Adrenal gland (tissue), 12 donors: ENCODE results near the gene PDLIM3. TPM values are rescaled to one million over a fixed set of nuclear protein-coding genes. Genes with fewer than 3 reads are reported as not detected.

Source experiments
- DNase-seq, 7 donors: peaks; one replicate each; pipeline ENCODE4 v3.0.0-alpha.2; 2019 to 2020
- H3K27ac ChIP-seq, 5 donors: fragments of 200-600 bp; sonication (generic) in 4 of 5; 1 replicate in 3 of 5; 2 replicates in 2 of 5; pipeline versions ENCODE4 v1.5.1 to v1.8.0; 2016 to 2020; ENCODE audit warnings: mild to moderate bottlenecking in 1 of 5
- H3K27me3 ChIP-seq: fragments of 200-600 bp; 2 replicates; pipeline ENCODE4 v1.8.0; 2021
- H3K36me3 ChIP-seq, 2 donors: fragments of 200-600 bp; replicated peaks in 1 of 2; 1 replicate in 1 of 2; 2 replicates in 1 of 2; pipeline versions ENCODE4 v1.5.1 to v1.8.0; 2018 to 2022
- H3K4me1 ChIP-seq, 2 donors: fragments of 200-600 bp; replicated peaks in 1 of 2; 1 replicate in 1 of 2; 2 replicates in 1 of 2; pipeline versions ENCODE4 v1.5.1 to v1.8.0; 2018 to 2021
- H3K4me3 ChIP-seq, 4 donors: fragments of 200-600 bp; sonication (generic) in 3 of 4; one replicate each; pipeline ENCODE4 v1.5.1; 2016 to 2018
- H3K9me3 ChIP-seq, 3 donors: fragments of 200-600 bp; sonication (generic) in 1 of 3; replicated peaks in 1 of 3; 1 replicate in 2 of 3; 2 replicates in 1 of 3; pipeline versions ENCODE4 v1.5.1 to v1.8.0; 2016 to 2021
- CTCF ChIP-seq, 6 experiments: fragments of 450-650 bp in 4 of 6; fragments of 200-600 bp in 2 of 6; sonication (generic) in 1 of 6; IDR thresholded peaks; 1 replicate in 5 of 6; 2 replicates in 1 of 6; pipeline versions ENCODE4 v1.5.1 to v1.8.0; 2016 to 2021; ENCODE audit warnings: antibody characterized with exemption in 6 of 6, mild to moderate bottlenecking in 2 of 6, moderate library complexity in 1 of 6
- POLR2A ChIP-seq, 2 donors: fragments of 450-650 bp; IDR thresholded peaks; one replicate each; pipeline ENCODE4 v1.6.1; 2017; ENCODE audit warnings: antibody characterized with exemption in 2 of 2, mild to moderate bottlenecking in 2 of 2, moderate library complexity in 1 of 2
- WGBS, 4 donors: extraction: QIAGEN DNeasy Blood & Tissue Kit in 2 of 4; methylation state at CpG; one replicate each; pipeline versions ENCODE4 v1.1.5 to v1.1.7; 2013 to 2017; 5-methylcytosine and 5-hydroxymethylcytosine counted together
- intact Hi-C, 2 donors: fragments of 100-400 bp; cut with DNase I; formaldehyde crosslinking; loops; one replicate each; pipeline versions ENCODE4 v1.14.1 to v1.15.0; 2022 to 2023
- polyA plus RNA-seq, 3 donors: library from polyadenylated mRNA; stranded (reverse); fragments of 200-250 nt in 2 of 3; fragments of 350-450 nt in 1 of 3; fragmentation: Illumina TruSeq in 1 of 3; extraction: RNeasy Lipid Tissue Mini Kit (QIAGEN cat#74804) in 1 of 3; gene quantifications; one replicate each; pipeline ENCODE4 v1.2.3, GENCODE V29; 2013 to 2014
- total RNA-seq, 9 donors: library from RNA; depleted of rRNA in 4 of 9; stranded (reverse); fragments of >200 nt in 4 of 9; fragments of 120-200 nt in 1 of 9; fragmentation: NEBNext Ultra II Directional in 1 of 9; extraction: Animal tissue kit (Norgen Biotek cat#: 25700) in 1 of 9; gene quantifications; one replicate each; pipeline versions ENCODE4 v1.1.0 to v1.2.4, GENCODE V29; 2013 to 2023
- donor health status: healthy with polysubstance abuse.
- donor health status: Bipolar disorder and iron deficiency.
- donor health status: DM: yes; HTN: yes; CAD: no.
- donor health status: DM: no; HTN: no; CAD: no.
- donor health status: DM: no; HTN: no; CAD: no.
- donor health status: DM: yes; HTN: yes; CAD: no.

Gene PDLIM3
- total and polyA plus RNA-seq, 12 donors: 2.6 to 22.6 (median 6.4) TPM

GRCh38 chr4:185465707-185466106 is 69.6 kb downstream of the PDLIM3 start:
- TF ChIP-seq CTCF (IDR thresholded peaks at IDR 0.05) (no peak), POLR2A (IDR thresholded peaks at IDR 0.05) (no peak)
- H3K4me1 ChIP-seq: peaks cover 0 to 3% of the 10 kb centered on the region in 2 donors
- DNase-seq: no peak
- no peak overlapping the region for H3K27ac ChIP-seq
- no peaks in the 10 kb centered on the region for H3K27me3 ChIP-seq
- intact Hi-C loops: loop anchor here in 1 of 2 donors (5.0 kb wide), 1 partner anchor 33 kb away; no protein-coding TSS in a partner anchor
- H3K36me3 ChIP-seq: no peaks in the 10 kb centered on the region
- H3K4me3 ChIP-seq: no peak overlapping the region
- 87 to 97% (median 91%) methylated on average over 3 of the region's 3 CpGs for WGBS, 4 donors
- no peaks in the 10 kb centered on the region for H3K9me3 ChIP-seq

GRCh38 chr4:185464887-185465286 is 70.4 kb downstream of the PDLIM3 start:
- DNase-seq: no peak
- Histone ChIP-seq H3K9me3 (no peaks in the 10 kb centered on the region), H3K27ac (no peak overlapping the region), H3K4me1 (no peaks in the 10 kb centered on the region), H3K4me3 (no peak overlapping the region), H3K27me3 (no peaks in the 10 kb centered on the region), H3K36me3 (no peaks in the 10 kb centered on the region)
- TF ChIP-seq CTCF (IDR thresholded peaks at IDR 0.05): no peak
- TF ChIP-seq POLR2A (IDR thresholded peaks at IDR 0.05): no peak
- WGBS, 4 donors: 46 to 56% (median 51%) methylated on average over 1 of the region's 1 CpG
- intact Hi-C loops: loop anchor here in 1 of 2 donors (5.0 kb wide), 2 partner anchors 33 to 93 kb away; no protein-coding TSS in a partner anchor

DNA sequence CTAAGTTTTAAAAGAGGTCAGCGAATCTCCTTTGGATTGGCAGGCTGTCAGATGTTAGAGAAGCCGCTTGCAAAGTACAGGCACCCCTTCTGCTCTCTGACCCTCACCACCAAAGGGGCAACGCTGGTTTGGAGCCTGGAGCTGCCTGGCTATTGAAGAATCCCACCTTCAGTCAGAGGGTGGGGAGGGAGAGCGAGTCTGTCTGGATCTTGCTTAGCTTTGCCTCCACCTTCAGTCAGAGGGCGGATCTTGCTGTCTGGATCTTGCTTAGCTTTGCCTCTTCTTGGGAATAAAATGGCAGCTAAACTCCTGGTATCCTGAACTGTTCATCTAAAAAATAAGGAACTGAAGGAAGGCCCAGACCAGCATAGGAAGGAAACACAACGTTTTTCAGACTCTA is 71.1 kb downstream of the PDLIM3 start:
- Histone ChIP-seq H3K27ac (no peak overlapping the region), H3K4me1 (no peaks in the 10 kb centered on the region), H3K4me3 (no peak overlapping the region), H3K9me3 (no peaks in the 10 kb centered on the region), H3K36me3 (no peaks in the 10 kb centered on the region), H3K27me3 (no peaks in the 10 kb centered on the region)
- DNase-seq: no peak
- TF ChIP-seq CTCF (IDR thresholded peaks at IDR 0.05) (no peak), POLR2A (IDR thresholded peaks at IDR 0.05) (no peak)
- intact Hi-C loops: loop anchor here in 1 of 2 donors (5.0 kb wide), 1 partner anchor 92 kb away; no protein-coding TSS in a partner anchor
- WGBS, 4 donors: 49 to 74% (median 58%) methylated on average over 4 to 6 of the region's 6 CpGs

- Histone ChIP-seq H3K27ac (no peak overlapping the region), H3K27me3 (no peaks in the 10 kb centered on the region), H3K4me3 (no peak overlapping the region), H3K36me3 (no peaks in the 10 kb centered on the region), H3K4me1 (no peaks in the 10 kb centered on the region), H3K9me3 (no peaks in the 10 kb centered on the region)
- intact Hi-C loops: loop anchor here in 1 of 2 donors (5.0 kb wide), 1 partner anchor 91 kb away; no protein-coding TSS in a partner anchor
- WGBS, 4 donors: 88 to 94% (median 90%) methylated on average over 6 of the region's 6 CpGs
- TF ChIP-seq CTCF (IDR thresholded peaks at IDR 0.05) (no peak), POLR2A (IDR thresholded peaks at IDR 0.05) (no peak)
- DNase-seq: no peak
Measured at GRCh38 chr4:185463541-185463940, 71.8 kb downstream of the PDLIM3 start.
